KG1 (cell line): Measurements from ENCODE around the gene ST6GAL1.

ENCODE experiments used
- DNase-seq: peaks from one replicate; lab custom pipeline; 2025; lab: John Stamatoyannopoulos, UW

ST6GAL1 gene

DNA sequence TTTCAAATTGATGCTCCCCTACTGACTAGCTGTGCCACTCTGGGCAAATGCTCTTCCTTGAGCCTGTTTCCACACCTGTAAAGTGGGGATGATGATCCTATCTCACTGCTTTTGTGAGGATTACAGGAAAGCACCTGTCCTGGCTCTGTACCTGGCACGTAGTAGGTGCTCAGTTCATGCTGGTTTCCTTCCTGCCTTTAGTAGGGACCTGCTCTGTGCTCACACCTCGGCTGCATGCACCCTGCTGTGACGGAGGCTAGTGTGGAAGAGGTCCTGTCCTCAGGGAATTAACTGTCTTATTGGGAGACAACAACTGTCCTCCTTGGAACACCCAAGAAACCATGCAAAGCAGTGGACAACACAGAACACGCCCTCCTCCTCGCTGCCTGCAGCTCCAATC, 147.2 kb downstream of the ST6GAL1 start:
- DNase-seq: no peak

DNA sequence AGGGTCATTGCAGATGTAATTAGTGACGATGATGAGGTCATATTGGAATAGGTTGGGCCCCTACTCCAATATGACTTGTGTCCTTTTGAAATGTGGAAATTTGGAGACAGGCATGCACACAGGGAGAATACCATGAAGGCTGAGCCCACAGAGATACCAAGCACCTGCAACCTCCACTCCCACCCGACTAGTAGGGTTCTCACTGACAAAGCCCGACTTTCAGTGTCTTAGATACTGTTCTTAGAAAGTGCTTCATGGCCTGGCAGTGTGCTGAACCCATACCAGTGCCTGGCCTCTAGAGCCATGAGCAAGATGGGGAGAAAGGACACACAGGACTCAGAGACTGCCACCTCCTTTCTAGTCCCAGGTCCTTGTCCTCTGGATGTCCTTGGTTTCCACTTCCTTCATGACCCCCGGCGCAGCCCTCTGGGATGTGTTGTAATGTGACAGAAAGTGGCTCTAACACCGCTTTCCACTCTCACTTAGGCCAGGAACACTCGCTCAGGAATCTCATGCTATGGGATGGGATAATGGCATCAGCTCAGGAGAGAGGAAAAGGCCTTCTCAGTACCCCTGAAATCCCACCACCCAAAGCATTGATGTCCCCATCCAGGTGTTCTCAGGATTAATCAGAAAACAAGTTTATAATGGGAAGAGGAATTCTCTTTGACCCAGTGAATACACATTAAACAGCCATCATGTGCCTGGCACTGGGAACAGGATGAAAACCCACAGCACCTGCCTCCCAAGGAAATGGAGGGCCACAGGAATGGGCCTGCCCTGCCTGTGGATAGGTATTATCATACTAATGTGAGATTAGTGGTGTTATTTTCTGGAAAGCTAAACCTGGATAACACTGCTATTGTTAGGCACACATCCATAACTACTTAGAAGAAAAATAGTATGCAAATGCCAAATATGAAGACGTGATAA, 149.0 kb downstream of the ST6GAL1 start:
- DNase-seq: no peak

DNA sequence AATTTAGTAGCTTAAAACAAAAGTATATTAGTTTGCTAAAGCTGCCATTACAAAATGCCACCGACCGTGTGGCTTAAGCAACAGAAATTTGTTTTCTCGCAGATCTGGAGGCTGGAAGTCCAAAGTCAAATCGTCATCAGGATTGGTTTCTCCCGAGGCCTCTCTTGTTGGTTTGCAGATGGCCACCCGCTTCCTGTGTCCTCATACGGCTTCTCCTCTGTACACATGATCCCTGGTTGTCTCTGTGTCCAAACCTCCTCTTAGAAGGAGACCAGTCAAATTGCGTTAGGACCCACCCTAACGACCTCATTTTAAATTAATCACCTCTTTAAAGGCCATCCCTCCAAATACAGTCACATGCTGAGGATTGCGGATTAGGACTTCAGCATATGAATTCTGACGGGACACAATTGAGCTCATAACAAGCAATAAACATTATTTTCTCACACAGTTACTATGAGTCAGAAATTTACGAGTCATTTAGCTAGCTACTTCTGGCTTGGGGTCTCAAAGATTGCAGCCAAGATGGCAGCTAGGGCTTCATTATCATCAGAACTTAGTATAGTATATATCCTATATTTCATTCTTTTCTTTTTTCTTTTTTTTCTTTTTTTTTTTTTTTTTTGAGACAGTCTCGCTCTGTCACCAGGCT, 150.6 kb downstream of the ST6GAL1 start:
- no peak for DNase-seq

DNA sequence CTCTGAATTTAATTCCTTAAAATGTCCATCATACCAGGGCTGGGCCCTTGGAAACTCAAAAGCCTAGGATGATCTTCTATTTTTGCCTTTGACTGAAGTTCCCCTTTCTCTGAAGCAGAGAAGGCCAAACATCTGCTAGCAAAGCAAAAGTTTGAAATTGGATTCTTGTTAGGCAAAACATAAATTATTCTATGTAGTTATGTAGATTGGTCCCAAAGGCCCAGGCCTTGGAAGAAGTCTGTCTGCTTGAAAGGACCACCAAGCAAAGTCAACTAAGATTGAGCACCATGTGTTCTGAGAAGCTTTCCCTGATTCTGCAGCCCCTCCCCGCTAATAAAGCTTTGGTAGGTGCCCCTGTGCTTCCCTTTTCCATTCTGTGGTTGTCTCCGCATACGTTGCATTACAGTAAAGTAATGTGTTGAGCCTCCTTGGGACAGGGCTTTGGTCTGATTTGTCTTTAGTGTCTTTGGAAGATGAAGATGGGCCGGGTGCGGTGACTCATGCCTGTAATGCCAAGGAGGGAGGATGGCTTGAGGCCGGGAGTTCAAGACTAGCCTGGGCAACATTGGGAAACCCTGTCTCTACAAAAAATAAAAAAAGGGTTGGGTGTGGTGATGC, 152.5 kb downstream of the ST6GAL1 start:
- no peak for DNase-seq

DNA sequence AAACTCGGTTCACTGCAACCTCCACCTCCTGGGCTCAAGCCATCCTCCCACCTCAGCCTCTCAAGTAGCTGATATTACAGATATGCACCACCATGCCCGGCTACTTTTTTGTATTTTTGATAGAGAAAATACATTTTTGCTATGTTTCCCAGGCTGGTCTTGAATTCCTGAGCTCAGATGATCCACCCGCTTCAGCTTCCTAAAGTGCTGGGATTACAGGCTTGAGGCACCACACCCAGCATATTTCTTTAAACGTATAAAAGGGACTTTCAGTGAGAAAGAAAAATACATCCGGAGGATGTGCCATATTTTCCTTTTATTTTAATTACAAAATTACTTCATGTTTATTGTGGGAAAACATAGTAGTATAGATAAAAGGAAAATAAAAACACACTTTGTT, 153.8 kb downstream of the ST6GAL1 start:
- DNase-seq: no peak

DNA sequence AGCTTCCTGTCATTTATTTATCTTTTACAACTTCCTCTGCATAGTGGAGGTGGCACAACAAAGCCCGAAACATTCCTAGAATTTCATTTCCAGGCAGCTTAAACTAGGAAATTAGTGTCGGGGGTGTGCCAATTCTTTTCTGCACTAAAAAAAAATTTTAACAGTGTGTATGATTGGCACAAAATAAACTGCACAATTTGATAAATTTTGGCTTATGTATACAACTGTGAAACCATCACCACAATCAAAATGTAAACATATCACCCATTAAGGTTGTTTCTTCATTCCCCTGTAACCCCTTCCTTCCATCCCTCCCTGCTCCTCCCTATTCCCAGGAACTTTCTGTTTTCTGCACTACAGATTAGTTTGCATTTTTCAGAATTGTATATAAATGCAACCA, 154.3 kb downstream of the ST6GAL1 start:
- DNase-seq: no peak

DNA sequence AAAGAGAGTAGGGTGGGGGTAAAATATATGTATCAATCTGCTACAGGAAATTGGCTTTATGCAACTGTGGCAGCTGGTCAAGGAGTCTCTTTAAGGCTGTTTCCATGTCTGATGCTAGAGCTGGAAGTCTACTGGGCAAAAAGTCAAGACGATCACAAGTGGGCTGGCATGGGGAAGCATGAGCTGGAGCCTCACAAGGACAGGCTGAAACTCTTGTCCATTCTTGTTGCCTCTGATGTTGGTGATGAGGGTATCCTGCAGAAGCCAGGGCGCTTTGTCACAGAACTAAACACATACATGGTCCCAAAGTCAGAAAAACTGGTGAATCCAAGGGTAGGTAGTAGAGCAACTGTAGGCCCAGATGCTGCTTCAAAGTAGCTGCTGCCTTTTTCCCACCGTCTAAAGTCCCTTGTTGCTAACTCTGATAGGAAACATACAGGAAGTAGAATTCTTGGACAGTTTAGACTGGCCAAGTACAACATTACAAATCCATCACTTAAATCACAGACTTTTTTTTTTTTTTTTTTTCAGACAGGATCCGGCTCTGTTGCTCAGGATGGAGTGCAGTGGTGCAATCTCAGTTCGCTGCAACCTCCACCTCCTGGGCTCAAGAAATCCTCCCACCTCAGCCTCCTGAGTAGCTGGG, 154.8 kb downstream of the ST6GAL1 start:
- DNase-seq: no peak

DNA sequence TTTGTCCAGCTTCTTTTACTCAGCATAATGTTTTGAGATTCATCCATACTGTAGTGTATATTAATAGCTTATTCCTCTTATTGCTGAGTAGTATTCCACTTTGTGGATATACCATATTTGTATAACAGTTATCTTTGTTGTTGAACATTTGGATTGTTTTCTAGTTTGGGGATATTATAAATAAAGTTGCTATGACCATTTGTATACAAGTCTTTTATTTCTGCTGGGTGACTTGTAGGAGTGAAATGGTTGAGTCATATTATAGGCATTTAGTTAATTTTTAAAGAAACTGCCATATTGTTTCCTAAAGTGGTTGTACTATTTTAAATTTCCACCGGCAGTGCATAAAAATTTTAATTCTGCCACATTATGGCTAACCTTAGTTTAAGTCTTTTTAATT, 155.6 kb downstream of the ST6GAL1 start:
- no peak for DNase-seq

DNA sequence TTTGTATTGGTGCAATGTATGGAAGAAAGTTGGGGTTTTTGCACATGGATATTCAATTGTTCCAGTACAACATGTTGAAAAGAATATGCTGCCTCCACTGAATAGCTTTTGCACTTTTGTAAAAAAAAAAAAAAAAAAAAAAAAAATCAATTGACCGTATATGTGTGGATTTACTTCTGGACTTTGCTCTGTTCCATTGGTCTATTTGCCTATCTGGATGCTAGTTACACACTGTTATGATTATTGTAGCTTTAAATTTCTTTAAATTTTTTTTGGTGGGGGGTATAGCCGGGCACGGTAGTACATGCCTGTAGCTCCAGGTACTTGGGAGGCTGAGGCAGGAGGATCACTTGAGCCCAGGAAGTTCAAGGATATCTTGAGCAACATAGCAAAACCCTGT, 156.5 kb downstream of the ST6GAL1 start:
- DNase-seq: no peak

DNA sequence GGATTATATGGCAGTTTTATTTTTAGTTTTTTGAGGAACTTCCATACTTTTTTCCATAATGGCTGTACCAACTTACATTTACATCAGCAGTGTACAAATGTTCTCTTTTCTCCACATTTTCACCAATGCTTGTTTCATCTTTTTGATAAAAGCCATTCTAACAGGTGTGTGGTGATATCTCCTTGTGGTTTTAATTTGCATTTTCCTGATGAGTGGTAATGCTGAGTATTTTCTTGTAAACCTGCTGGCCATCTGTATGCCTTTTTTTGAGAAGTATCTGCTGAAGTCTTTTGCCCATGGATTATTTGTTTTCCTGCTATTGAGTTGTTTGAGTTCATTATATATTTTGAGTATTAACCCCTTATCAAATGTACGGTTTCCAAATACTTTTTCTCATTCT, 158.4 kb downstream of the ST6GAL1 start:
- no peak for DNase-seq

DNA sequence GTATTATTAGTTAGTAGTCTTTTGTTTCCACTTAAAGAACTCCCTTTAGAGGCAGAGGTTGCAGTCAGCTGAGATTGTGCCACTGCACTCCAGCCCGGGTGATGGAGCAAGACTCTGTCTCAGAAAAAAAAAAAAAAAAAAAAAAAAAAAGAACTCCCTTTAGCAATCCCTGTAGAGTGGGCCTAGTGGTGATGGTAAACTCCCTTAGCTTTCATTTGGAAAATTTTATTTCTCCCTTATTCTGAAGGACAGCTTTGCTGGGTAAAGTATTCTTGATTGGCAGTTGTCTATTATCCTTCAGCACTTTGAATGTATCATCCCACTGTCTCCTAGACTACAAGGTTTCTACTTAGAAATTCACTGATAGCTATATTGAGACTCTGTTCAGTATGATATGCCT, 163.0 kb downstream of the ST6GAL1 start:
- DNase-seq: no peak

DNA sequence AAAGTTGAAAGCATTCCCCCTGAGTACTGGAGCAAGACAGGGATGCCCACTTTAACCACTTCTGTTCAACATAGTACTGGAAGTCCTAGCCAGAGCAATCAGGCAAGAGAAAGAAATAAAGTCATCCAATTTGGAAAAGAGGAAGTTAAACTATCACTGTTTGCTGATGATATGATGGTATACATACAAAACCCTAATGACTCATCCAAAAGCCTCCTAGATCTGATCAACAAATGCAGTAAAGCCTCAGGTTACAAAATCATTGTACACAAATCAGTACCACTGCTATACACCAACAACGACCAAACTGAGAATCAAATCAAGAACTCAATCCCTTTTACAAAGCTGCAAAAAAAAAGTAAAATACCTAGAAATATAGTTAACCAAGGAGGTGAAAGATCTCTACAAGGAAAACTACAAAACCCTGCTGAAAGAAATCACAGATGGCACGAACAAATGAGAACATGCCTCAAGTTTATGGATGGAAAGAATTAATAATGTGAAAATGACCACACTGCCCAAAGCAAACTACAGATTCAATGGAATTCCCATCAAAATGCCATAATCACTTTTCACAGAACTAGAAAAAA, 168.7 kb downstream of the ST6GAL1 start:
- DNase-seq: no peak

DNA sequence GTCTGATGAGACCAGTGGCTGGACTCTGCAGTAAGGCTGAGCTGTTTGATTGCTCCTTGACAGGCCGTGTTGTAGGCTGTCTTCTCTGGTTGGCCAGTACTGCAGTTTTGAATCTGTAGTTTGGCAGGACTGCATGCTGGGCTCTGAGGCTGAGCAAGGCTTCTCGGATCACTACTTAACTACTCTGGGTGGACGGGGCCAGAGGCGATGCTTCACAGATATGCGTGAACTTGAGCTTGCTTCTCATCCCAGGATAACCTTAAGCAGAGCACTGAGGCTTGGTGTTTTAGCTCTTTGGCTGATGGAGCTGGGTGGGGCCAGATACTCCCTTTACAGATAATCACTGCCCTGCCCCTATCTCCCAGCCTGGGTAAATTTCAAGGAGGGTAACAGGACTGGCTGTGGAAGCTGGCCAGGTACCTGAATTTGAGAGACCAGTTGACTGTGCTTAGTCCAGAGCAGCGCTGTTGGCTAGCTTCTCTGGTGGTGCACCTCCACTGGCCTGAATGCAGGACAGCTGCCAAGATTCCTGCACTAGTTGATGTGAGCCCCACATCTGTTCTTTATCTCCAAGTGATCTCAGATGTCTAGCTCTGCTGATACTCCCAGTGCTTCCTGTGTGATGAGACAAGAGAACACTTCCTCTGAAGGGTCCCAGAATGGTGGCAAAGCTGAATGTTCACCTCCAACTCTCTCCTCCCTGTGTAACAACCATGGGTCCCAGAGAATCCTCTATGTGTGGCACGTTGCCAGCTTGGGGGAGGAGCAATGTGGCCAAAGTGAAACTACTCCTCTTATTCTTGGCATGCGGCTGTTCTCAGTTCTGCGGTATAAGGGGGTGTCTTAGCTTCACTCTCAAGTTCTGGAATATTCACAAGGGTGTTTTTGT, 171.1 kb downstream of the ST6GAL1 start:
- DNase-seq: no peak

DNA sequence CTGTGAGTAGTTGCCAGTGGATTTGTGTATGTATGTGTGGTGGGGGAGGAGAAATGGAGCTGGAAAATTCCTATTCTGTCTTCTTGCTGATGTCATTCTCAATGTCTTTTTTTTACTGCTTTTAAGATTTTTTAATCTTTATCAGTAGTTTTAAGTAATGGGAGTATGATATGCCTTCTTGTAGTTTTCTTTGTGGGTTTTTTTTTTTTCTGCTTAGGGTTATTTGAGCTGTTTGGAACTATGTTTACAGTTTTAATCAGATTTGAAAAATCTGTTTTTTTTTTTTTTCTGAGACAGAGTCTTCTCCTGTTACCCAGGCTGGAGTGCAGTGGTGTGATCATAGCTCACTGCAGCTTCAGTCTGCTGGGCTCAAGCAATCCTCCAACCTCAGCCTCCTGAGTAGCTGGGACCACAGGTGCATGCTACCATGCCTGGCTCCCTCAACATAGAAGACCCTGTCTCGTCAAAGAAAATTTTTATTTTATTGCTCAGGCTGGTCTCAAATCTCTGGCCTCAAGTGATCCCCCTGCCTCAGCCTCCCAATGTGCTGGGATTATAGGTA, 171.8 kb downstream of the ST6GAL1 start:
- no peak for DNase-seq

DNA sequence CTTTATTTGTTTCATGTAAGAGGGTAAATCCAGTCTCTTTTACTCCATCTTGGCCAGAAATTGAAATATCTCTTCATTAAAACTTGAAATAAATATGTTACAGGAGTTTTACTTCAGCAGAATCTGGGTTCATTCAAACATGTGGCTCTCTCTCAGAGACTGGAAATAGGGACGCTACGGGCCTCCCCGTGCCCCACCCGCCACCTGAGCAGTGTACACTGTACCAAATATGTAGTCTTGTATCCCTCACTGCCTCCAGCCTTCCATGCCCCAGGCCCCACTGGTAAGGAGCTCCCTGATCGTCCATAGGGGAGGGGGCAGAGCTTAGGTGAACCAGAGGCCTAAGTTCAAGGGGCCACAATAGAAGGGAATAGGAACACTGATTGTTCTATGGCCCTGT, 172.9 kb downstream of the ST6GAL1 start:
- DNase-seq: no peak

DNA sequence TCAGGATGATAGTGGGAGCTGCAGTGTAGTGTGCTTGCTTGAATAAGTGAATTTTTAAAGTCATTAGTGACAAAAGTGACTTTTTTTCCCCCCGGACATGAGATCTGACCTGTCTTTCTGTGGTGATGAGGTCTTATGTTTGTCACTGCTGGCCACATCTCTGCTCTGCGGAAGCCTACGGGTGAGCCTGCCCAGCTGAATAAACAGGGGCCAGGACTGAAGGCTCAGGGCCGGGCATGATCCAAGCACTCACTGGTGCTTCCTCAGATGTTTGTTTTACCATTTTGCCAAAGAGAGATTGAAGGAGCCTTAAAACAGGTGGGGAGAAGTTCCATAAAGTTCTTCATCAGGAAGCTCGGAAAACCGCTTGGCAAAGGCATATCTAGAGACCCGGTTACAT, 174.0 kb downstream of the ST6GAL1 start:
- DNase-seq: no peak

DNA sequence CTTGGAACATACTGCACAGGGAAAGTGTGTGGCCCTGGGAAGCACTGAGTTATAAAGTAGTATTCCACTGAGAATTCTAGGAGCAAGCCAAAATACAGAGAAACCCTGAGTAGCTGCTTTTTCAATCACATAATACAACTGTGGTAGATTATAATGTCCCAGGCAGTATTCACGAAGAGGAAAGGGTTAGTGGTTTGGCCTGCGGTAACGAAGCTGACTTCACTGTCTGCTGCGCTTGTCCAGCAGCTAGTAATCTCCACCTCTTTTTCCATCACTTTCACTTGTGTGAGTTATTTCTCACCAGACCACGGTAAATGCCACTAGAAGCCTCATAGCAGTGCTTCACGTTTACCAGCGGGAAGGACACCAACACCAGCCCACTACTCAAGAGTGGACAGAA, 174.6 kb downstream of the ST6GAL1 start:
- no peak for DNase-seq

DNA sequence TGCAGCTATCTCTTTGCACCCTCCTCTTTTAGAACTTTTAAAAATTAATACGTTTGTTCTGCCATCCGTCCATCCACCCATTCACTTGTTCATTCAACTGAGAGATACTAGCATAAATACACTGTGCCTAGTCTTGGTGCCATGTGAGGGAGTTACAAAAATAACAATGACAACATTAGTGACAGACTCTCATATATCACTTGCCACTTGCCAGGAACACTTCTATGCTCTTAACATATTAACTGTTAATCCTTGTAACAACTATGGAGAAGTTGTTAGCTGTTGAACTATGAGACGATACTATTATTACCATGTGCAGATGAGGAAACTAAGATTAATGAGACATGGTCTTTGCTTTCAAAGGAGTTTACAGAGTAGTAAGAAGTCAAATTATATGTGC, 175.4 kb downstream of the ST6GAL1 start:
- DNase-seq: no peak

DNA sequence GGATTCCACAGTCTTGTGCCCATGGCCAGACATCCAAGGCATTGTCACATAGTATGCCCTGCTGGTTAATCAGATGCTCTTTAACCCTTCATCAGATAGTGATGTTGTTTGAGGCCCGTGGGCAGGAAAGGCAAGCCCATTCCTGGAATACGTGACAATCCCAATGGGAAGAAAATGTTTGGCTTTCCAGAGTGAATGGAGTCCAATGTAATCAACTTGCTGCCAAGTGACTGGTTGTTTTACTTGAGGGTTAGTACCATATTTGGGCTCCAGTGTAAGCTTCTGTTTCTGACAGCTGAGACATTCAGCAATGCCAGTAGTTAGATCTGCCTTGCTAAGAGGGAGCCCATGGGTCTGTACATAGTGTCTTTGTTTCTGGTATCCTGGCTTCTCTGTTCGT, 177.7 kb downstream of the ST6GAL1 start:
- no peak for DNase-seq

DNA sequence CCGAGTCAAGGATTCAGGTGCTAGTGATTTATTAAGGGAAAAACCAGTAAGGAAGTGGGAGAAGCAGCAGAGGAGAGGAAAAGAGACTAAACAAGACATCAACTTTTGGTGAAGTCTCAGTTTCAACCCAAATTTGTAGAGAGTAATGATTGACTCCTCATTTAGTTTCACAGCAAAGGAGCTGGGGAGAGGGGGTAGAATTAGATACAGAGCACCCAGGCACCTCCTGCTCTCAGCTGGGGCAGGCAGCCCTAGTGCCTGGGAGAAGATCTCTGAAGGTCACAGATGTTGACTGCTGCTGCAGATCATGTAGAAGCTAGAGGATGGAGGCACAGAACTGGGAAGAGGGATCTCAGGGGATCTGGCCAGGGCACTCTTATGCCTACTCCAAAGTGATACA, 179.8 kb downstream of the ST6GAL1 start:
- DNase-seq: no peak
